Jurkat, Clone E6-1 (cell line): ENCODE measurements around the gene PSPH.
A peak's percentile ranks its signal among the peaks of the same experiment; 100 is the strongest.
"Not testable (repeated sequence)": the region's sequence is repeated elsewhere in the genome, so short reads cannot be mapped to it uniquely, and the experiment has no call there.

Source experiments
- DNase-seq: peaks from one replicate; pipeline ENCODE4 v3.0.0-alpha.2; 2011; ENCODE audit warnings: low read depth, low spot score
- H3K4me3 ChIP-seq: 2 replicates; pipeline ENCODE4 v1.5.1; 2011; ENCODE audit warnings: mild to moderate bottlenecking, low read length, control low read depth, moderate library complexity

PSPH gene

DNA sequence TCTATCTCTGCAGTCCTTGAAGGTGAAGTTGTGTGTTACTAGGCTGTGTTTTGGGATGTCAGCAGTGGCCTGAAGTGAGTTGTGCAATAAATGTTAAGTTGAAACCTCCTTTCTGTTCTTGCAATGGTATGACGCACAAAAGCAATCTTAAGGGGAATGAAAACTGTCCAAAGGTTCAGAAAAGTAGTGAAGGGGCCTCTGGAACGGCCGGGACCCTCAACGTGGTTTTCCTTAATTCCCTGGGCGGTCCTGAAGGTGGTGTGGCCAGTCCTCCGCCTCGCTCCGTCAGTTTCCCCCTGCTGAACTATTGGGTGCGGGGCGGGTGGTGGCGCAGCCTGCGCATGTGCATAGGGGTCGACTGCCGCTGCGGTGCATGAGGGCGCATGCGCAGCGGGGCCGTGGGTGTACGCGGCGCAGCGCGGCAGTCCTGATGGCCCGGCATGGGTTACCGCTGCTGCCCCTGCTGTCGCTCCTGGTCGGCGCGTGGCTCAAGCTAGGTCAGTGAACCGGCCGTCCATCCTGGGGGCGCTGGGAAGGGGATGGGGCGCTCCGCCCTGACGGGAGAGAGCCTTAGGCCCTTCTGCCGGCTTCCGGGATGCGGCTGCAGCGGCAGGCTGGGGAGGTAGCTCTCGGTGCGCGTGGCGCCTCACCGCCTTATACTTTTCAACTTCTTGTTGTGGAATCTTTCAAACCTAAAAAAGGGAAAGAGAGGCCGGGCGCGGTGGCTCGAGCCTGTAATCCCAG is 12.8 kb upstream of the PSPH start, which contains the start of gene SUMF2:
Gene SUMF2, plus strand, starts transcription at position 405 of the 744 bp plus-strand sequence. Its CDS starts 26 bp downstream, at position 431.
- peak; percentile 78 for DNase-seq
- peak within 1 kb of the TSS; percentile 70 for H3K4me3 ChIP-seq

DNA sequence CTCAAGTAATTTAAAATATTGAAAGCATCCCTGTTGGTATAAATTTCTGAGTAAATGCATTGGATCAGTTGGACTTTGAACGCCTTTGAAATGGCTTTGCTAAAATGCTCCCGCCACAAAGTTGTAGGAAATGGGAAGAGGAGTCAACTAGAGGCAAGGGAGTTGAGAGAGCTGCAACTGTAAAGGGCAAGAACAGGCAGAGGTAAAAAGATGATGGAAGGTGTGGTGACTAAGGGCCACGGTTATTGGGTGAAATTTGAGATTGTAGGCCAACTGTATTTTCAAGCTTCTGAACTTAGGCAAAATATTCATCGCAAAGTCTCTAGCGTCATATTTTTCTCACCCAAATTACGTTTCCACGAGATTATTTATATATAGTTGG is 12.2 kb upstream of the PSPH start:
- DNase-seq, result no peak
- H3K4me3 ChIP-seq, result peak overlapping the region; percentile 70

DNA sequence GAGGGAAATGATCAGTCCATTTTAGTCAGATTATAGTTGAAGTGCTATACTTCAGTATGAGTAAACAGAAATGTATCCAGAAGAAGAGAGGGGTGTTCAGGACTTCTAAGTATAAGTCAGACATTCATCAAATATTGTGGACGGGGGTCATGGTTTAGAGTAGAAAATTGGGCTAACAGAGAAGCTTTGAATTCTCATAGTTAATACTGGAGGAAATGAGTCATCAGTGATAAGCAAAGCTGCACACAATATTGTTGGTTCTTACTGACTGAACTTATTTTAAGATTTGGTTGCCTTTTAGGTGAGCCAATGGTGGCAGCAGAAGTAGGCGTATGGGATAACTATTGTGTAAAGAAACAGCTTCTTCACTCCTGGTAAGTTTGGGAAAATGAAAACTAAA is 11.1 kb upstream of the PSPH start:
- H3K4me3 ChIP-seq, result no peak overlapping the region
- no peak for DNase-seq

DNA sequence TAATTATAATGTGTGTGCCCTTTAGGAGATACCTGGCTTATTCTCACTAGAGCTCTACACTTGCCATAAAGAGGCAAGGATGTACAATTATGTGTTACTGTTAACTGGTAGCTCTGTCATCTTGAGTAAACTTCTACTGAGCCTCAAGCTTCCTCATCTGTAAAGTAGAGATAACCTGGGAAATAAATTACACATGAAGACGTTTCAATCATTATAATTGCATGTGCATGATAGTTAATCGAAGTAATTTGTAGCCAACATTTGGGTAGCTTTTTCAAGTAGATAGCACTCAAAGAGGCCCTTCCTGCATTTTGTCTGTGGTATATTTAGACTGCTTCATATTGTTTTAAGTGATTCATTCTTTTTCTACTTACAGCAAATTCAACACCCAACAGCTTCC is 2.7 kb upstream of the PSPH start:
- no peak for DNase-seq
- H3K4me3 ChIP-seq, result no peak overlapping the region

DNA sequence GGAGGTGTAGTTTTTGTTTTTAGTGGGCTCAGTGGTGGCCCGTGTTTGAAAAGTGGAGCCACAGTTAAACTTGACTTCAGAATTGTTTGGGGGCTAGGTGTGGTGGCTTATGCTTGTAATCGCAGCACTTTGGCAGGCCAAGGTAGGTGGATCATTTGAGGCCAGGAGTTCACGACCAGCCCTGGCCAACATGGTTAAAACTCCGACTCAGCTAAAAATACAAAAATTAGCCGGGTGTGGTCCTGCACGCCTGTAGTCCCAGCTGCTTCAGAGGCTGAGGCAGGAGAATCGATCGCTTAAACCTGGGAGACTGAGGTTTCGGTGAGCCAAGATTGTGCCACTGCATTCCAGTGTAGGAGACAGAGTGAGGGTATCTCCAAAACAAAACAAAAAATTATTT is 2.1 kb upstream of the PSPH start:
- no peak overlapping the region for H3K4me3 ChIP-seq

DNA sequence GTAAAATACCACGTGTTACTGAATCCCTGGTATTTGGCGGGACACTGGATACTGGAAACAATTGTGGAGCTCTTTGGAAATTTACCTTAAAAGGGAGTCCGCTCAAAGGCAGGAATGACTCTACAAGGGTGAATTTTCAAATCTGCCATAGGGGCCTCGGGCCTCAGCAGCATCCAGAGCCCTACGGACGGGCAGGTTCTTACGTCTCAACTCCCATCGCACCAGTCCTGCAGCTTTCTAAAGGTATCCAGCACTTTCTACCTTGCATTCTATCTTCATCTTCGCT is 248 bp downstream of the PSPH start:
- peak overlapping the region; percentile 96 for H3K4me3 ChIP-seq
- DNase-seq, result no peak

More for the DNA sequence above, 2.1 kb upstream of the PSPH start:
- no peak for DNase-seq

DNA sequence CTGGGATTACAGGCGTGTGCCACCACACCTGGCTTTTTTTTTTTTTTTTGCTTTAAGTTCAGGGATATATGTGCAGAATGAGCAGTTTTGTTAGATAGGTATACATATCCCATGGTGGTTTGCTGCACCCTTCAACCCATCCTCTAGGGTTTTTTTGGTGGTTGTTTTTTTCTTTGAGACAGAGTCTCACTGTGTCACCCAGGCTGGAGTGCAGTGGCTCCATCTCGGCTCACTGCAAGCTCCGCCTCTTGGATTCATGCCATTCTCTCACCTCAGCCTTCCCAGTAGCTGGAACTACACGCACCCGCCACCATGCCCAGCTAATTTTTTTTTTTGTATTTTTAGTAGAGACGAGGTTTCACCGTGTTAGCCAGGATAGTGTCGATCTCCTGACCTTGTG is 2.5 kb downstream of the PSPH start:
- H3K4me3 ChIP-seq, DNase-seq: not testable (repeated sequence)

DNA sequence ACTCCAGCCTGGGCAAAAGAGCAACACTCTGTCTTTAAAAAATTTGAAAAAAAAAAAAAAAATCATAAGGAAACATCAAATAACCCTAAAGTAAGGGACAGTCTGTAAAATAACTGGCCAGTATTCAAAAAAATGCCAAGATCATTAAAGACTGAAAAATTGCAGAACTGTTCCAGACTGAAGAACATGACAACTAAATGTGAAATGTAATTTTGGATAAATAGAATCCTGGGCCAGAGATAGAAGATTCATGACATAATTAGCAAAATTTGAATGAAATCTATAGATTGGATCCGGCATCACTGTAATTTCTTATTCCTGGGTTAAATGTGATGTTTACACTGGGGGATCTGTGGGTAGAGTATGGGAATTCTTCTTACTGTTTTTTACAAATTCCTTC is 3.0 kb downstream of the PSPH start:
- H3K4me3 ChIP-seq, result no peak overlapping the region
- no peak for DNase-seq

DNA sequence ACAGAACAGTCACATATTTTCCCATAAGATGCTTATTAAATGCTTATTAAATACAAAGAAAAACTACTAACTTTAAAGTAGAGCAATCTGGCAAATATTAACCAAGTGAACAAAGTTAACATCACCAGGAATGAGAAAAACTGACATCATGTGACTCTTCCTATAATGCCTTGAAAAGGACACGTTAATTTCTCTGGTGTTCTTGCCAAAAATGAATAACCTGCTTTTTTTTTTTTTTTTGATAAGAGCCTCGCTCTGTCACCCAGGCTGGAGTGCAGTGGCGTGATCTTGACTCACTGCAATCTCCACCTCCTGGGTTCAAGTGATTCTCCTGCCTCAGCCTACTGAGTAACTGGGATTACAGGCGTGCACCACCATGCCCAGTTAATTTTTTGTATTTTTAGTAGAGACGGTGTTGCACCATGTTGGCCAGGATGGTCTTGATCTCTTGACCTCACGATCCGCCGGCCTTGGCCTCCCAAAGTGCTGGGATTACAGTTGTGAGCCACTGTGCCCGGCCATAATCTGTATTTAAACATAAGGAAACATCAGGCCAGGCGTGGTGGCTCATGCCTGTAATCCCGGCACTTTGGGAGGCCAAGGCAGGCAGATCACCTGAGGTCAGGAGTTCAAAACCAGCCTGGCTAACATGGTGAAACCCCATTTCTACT is 3.7 kb downstream of the PSPH start:
- DNase-seq, H3K4me3 ChIP-seq: not testable (repeated sequence)

DNA sequence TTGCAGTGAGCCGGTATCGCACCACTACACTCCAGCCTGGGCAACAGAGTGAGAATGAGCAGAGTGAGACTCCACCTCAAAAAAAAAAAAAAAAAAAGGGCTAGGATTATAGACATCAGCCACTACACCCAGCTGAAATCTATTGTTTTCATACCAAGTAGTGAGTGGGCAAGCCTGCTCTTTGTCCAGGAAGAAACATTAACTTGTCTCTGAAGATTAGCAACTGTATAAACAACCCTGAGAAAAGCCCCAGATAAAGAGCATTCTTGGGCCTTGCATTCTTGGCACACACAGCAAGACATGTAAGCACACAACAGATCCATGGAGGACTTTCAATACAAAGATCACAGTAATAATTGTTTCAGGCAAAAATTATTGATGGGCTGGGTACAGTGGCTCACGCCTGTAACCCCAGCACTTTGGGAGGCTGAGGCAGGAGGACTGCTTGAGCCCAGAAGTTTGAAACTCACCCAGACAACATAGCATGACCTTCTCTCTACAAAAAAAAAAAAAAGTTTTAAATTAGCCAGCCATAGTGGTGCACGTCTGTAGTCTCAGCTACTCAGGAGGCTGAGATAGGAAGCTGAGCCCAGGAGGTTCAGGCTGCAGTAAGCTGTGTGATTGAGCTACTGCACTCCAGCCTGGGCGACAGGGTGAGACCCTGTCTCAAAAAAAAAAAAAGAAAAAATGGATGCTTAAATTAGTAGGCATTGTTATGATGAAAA is 4.4 kb downstream of the PSPH start:
- no peak overlapping the region for H3K4me3 ChIP-seq
- DNase-seq, result no peak

DNA sequence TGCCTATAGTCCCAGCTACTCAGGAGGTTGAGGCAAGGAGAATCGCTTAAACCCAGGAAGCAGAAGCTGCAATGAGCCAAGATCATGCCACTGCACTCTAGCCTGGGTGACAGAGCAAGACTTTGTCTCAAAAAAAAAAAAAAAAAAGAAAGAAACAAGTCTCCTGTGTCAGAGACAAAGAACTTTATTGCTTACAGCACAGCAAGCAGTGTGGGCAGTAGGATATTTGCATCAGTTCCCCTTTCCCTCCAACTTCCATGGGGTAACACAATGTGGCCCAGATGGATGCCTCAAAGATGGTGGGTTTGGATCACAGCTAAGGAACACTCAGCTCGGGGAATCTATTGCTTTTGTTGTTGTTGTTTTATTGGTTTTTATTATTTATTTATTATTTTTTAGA is 5.5 kb downstream of the PSPH start:
- DNase-seq, H3K4me3 ChIP-seq: not testable (repeated sequence)

DNA sequence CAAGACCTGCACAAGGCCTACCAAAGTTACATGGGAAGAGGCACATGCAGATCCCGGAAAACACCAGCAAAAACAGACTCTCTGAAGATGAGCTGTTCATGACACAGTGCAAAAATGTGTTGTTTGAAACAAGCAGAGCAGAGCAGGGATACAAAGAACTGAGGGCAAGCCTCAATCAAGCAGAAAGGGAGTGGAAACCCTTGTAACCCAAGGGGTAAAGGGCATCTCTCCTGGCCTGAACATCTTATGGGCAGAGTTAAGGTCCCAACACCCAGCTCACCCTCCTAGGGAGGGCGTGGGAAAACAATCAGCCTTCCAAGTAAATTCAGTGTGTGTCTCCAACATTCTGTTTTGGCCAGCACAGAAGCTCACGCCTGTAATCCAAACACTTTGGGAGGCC is 10.5 kb downstream of the PSPH start:
- no peak overlapping the region for H3K4me3 ChIP-seq
- no peak for DNase-seq

DNA sequence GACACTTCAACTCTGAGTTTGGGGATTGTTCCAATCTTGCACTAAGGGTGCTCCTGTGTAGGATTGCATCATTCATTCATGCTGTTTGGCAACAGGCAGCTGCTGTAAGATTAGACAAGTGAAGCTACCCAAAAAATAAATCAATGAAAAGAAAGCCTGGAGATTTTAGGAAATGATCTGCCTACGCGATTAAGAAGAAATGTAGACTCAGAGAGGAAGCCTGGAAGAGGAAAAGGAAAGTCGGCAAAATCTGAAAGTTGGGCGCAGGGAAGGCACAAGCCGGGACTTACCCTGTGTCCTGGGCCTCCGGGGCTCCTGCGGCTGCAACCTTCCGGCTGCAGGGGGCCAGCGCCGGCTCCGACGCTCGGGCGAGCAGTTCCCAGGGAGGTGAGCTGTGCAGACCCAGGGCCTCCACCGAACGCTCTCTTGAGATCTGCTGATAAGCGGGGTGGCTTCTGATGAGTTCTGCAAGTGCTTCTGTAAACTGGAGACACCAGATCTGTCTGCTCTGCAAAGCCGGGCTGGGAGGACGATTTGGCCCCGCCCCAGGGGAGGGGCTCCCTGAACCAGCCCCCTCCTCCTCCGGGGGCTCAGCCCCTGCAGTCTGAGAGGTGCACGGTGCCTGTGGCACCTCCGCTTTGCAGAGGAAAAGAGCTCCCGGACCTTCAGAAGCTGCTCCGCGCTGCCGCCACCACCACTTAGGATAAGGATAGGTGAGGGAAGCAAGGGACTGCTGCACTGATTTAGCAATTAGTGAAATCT is 17.4 kb downstream of the PSPH start:
- peak overlapping the region; percentile 67 for H3K4me3 ChIP-seq
- DNase-seq, result peak; percentile 91

DNA sequence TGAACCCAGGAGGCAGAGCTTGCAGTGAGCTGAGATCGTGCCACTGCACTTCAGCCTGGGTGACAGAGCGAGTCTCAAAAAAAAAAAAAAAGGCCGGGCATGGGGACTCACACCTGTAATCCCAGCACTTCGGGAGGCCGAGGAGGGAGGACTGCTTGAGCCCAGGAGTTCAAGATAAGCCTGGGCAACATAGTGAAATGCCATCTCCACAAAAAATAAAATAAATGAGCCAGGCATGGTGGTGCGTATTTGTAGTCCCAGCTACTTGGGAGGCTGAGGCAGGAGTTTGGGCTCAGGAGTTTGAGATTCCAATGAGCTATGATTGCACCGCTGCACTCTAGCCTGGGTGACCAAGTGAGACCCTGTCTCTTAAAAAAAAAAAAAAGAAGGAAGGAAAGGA is 18.7 kb downstream of the PSPH start:
- not testable (repeated sequence) for H3K4me3 ChIP-seq

DNA sequence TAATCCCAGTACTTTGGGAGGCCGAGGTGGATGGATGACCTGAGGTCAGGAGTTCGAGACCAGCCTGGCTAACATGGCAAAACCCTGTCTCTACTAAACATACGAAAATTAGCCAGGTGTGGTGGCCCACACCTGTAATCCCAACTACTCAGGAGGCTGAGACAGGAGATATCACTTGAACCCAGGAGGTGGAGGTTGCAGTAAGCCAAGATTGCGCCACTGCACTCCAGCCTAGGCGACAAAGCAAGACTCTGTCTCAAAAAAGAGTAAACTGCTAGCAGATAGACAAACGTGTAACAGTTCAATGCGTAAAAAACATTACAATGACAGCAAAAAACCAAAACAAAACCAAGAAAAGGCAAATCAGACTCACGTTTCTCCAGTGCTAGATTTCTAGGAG is 19.7 kb downstream of the PSPH start:
- H3K4me3 ChIP-seq, DNase-seq: not testable (repeated sequence)

More for the DNA sequence above, 18.7 kb downstream of the PSPH start:
- not testable (repeated sequence) for DNase-seq

DNA sequence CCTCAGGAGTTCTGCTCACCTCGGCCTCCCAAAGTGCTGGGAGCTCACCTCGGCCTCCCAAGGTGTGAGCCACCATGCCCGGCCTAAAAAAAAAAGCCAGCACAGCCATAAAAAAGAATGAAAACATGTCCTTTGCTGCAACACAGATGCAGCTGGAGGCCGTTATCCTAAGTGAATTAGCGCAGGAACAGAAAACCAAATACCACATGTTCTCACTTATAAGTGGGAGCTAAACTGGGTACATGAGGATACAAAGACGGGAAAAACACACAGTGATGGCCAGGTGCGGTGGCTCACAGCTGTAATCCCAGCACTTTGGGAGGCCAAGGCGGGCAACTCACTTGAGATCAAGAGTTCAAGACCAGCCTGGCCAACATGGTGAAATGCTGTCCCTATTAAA is 20.9 kb downstream of the PSPH start:
- no peak overlapping the region for H3K4me3 ChIP-seq
- DNase-seq, result no peak

DNA sequence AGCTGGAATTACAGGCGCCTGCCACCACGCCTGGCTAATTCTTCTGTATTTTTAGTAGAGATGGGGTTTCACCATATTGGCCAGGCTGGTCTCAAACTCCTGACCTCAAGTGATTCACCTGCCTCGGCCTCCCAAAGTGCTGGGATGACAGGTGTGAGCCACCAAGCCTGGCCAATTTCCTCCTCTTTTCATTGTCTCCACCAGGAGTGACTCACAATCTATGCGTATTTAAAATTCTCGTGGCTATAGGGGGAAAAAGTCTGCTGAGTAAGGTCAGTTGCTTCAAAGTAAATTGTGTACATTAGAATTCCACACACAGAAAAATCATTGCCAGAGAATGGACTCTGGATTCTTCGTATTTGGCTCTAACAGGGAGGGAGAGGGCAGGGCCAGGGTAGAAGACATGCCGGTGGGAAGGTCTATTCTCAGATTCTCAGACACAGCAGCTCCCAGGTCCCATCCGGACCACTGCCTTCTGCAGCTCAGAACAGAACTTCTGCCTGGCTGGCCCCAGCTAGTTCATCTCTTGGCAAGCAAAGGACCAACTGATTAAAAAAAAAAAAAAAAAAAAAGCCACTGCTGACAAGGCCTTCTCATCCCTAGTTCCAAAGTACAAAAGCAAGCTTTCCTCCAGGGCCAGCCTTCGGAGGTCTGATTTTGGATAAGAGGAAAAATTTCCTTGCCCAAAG is 22.2 kb downstream of the PSPH start:
- no peak for DNase-seq
- H3K4me3 ChIP-seq, result no peak overlapping the region

DNA sequence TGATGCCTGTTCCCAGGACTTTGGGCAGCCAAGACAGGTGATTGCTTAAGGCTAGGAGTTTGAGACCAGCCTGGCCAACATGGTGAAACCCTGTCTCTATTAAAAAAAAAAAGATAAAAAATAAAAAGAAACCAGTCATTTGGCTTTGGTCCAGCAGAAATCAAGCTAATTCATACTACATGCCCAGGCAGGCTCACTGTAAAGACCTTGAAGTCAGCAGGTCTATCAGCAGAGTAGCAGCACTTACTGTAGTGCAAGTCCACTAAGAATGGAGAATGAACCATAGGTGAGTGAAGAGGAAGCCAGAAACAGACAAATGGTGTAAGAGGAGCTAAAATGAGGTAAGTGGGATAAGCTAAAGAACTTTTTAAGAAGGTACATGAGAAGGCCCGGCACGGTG is 24.7 kb downstream of the PSPH start:
- DNase-seq, result no peak
- H3K4me3 ChIP-seq, result no peak overlapping the region

DNA sequence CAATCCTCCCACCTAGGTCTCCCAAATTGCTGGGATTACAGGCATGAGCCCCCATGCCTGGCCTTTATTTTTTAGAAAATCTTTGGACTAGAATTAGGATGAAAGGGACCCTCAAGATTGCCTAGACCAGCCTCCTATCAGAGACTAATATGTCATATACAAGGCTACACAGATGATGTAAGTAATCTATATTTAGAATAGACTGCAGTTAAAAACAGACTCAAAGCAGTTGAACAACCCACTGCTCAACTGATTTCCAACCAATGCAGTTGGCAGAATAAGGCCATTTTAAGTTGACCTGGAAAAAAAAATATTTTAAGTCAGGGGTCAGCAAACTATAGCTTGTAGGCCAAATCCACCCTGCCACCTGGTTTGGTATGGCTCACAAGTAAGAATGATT is 27.7 kb downstream of the PSPH start:
- no peak overlapping the region for H3K4me3 ChIP-seq
- DNase-seq, result no peak
